Liver (tissue), 9 donors: ENCODE data around the gene NPTX2. TPM values are rescaled to one million over a fixed set of nuclear protein-coding genes. Genes with fewer than 3 reads are reported as not detected.

Experiments
- DNase-seq: peaks from one replicate; pipeline ENCODE4 v3.0.0-alpha.2; 2017; ENCODE audit warnings: low spot score
- H3K27ac ChIP-seq, 2 donors: one replicate each; pipeline ENCODE4 v1.7.0; 2013; ENCODE audit warnings: inconsistent platforms in 2 of 2, low read length in 2 of 2, control low read depth in 1 of 2, low read depth in 1 of 2, mild to moderate bottlenecking in 1 of 2
- H3K27me3 ChIP-seq, 4 donors: one replicate each; pipeline versions ENCODE4 v1.6.1 to v1.7.0; 2013; ENCODE audit warnings: low read length in 3 of 4, inconsistent platforms in 1 of 4, mild to moderate bottlenecking in 1 of 4, moderate library complexity in 1 of 4; ENCODE audit not compliant: control insufficient read depth in 4 of 4, insufficient read depth in 4 of 4
- H3K36me3 ChIP-seq, 4 donors: one replicate each; pipeline versions ENCODE4 v1.6.1 to v1.7.0; 2013; ENCODE audit warnings: low read length in 3 of 4, mild to moderate bottlenecking in 3 of 4, low read depth in 1 of 4, moderate library complexity in 1 of 4; ENCODE audit not compliant: control insufficient read depth in 4 of 4, insufficient read depth in 3 of 4
- H3K4me1 ChIP-seq, 4 donors: one replicate each; pipeline versions ENCODE4 v1.6.1 to v1.7.0; 2013; ENCODE audit warnings: low read length in 3 of 4, mild to moderate bottlenecking in 3 of 4, moderate library complexity in 1 of 4; ENCODE audit not compliant: control insufficient read depth in 4 of 4, insufficient read depth in 4 of 4
- H3K4me3 ChIP-seq, 3 donors: one replicate each; pipeline versions ENCODE4 v1.6.1 to v1.7.0; 2013; ENCODE audit warnings: low read length in 3 of 3, control low read depth in 1 of 3, low read depth in 1 of 3, mild to moderate bottlenecking in 1 of 3
- H3K9ac ChIP-seq, 2 donors: one replicate each; pipeline ENCODE4 v1.7.0; 2013; ENCODE audit warnings: low read length in 2 of 2, mild to moderate bottlenecking in 2 of 2, moderate library complexity in 2 of 2, control low read depth in 1 of 2, low read depth in 1 of 2
- H3K9me3 ChIP-seq, 4 donors: one replicate each; pipeline versions ENCODE4 v1.6.1 to v1.7.0; 2013; ENCODE audit warnings: low read length in 3 of 4; ENCODE audit not compliant: control insufficient read depth in 4 of 4
- EGR1 ChIP-seq, 2 donors: IDR thresholded peaks; 2 replicates each; pipeline ENCODE4 v1.6.1; 2016 to 2018; ENCODE audit warnings: antibody characterized with exemption in 2 of 2, low read depth in 2 of 2
- HNF4G ChIP-seq: IDR thresholded peaks from 2 replicates; pipeline ENCODE4 v1.6.1; 2016; ENCODE audit warnings: antibody characterized with exemption
- RAD21 ChIP-seq, 2 donors: IDR thresholded peaks; 2 replicates each; pipeline ENCODE4 v1.6.1; 2016; ENCODE audit warnings: antibody characterized with exemption in 2 of 2, mild to moderate bottlenecking in 2 of 2
- TAF1 ChIP-seq: conservative IDR thresholded peaks from 2 replicates; pipeline ENCODE4 v1.6.1; 2016; ENCODE audit warnings: antibody characterized with exemption, mild to moderate bottlenecking
- WGBS: extraction: QIAGEN DNeasy Blood & Tissue Kit; methylation state at CpG from one replicate; pipeline ENCODE4 v1.1.7; 2013; 5-methylcytosine and 5-hydroxymethylcytosine counted together
- polyA plus RNA-seq, 2 donors: library from polyadenylated mRNA; stranded (reverse) in 1 of 2; unstranded in 1 of 2; fragments of 200-250 nt in 1 of 2; fragments of >200 nt in 1 of 2; fragmentation: Nextera tagmentation in 1 of 2; extraction: Ambion mirVana in 1 of 2; gene quantifications; one replicate each; pipeline versions ENCODE4 v1.2.1 to v1.2.3, GENCODE V29; 2013 to 2015
- total RNA-seq, 2 donors: library from RNA; depleted of rRNA; stranded (reverse); fragments of >200 nt; gene quantifications; one replicate each; pipeline ENCODE4 v1.2.3, GENCODE V29; 2014
- TF ChIP-seq, protein P1 (sequence below): fragments of 150-350 bp; IDR thresholded peaks from 2 replicates; pipeline ENCODE4 v1.5.1; 2017; ENCODE audit warnings: improper control_type of control experiment, low read depth, low read length; ENCODE audit not compliant: missing input control
- TF ChIP-seq, protein P2 (sequence below): IDR thresholded peaks from 2 replicates; pipeline ENCODE4 v1.6.1; 2016; ENCODE audit warnings: antibody characterized with exemption
- donor health status: healthy.
- donor health status: healthy.
- donor health status: healthy.
- donor health status: healthy.
- donor health status: healthy.

Gene NPTX2
- total and polyA plus RNA-seq, 4 donors, result 0.09 to 1.5 (median 0.58) TPM

DNA sequence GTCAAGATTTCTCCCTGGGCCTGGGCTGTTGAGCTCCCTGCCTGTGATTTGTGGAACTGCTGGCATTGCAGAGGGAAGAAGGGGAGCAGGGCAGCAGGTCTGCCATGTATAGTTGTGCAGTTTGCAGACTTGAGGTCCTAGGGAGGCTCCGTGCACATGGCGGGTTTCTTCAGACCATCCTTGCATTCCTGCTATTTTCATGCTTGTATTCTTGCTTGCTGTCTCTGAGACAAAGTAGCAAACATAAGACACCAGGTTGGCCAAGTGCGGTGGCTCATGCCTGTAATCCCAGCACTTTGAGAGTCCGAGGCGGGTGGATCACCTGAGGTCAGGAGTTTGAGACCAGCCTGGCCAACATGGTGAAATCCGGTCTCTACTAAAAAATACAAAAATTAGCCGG, 61.1 kb downstream of the NPTX2 start:
- Histone ChIP-seq H3K27ac (no peak overlapping the region), H3K36me3 (no peaks in the 10 kb centered on the region), H3K27me3 (peaks cover 0 to 2% (median 0%) of the 10 kb centered on the region in 4 donors), H3K4me3 (no peak overlapping the region), H3K4me1 (no peaks in the 10 kb centered on the region), H3K9me3 (peaks cover 0 to 5% (median 2%) of the 10 kb centered on the region in 4 donors), H3K9ac (no peak overlapping the region)
- 87% methylated on average over 7 of the region's 7 CpGs for WGBS
- DNase-seq, result no peak
- TF ChIP-seq, protein P1, sequence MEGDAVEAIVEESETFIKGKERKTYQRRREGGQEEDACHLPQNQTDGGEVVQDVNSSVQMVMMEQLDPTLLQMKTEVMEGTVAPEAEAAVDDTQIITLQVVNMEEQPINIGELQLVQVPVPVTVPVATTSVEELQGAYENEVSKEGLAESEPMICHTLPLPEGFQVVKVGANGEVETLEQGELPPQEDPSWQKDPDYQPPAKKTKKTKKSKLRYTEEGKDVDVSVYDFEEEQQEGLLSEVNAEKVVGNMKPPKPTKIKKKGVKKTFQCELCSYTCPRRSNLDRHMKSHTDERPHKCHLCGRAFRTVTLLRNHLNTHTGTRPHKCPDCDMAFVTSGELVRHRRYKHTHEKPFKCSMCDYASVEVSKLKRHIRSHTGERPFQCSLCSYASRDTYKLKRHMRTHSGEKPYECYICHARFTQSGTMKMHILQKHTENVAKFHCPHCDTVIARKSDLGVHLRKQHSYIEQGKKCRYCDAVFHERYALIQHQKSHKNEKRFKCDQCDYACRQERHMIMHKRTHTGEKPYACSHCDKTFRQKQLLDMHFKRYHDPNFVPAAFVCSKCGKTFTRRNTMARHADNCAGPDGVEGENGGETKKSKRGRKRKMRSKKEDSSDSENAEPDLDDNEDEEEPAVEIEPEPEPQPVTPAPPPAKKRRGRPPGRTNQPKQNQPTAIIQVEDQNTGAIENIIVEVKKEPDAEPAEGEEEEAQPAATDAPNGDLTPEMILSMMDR, result no peak
- TF ChIP-seq TAF1 (no peak), RAD21 (IDR thresholded peaks at IDR 0.05) (no peak), HNF4G (no peak), EGR1 (IDR thresholded peaks at IDR 0.05; ENCODE audit: low read depth in 2 of 2) (no peak)
- TF ChIP-seq, protein P2, sequence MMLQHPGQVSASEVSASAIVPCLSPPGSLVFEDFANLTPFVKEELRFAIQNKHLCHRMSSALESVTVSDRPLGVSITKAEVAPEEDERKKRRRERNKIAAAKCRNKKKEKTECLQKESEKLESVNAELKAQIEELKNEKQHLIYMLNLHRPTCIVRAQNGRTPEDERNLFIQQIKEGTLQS, result no peak

Other genes starting within 250 kb of the NPTX2 start
- 1 to 10 TPM; 5.4 to 8.6 TPM for gene BAIAP2L1, start 216.2 kb upstream of the NPTX2 start, total RNA-seq
- gene BAIAP2L1, start 216.2 kb upstream of the NPTX2 start, polyA plus RNA-seq, result 1 to 10 TPM; 8.7 to 8.9 TPM